ENCODE data around the gene WWP2. TPM values are rescaled to one million over a fixed set of nuclear protein-coding genes. Genes with fewer than 3 reads are reported as not detected.

Gene WWP2
- polyA plus RNA-seq, 1 donor from 2014 or later, result 11.9 TPM

DNA sequence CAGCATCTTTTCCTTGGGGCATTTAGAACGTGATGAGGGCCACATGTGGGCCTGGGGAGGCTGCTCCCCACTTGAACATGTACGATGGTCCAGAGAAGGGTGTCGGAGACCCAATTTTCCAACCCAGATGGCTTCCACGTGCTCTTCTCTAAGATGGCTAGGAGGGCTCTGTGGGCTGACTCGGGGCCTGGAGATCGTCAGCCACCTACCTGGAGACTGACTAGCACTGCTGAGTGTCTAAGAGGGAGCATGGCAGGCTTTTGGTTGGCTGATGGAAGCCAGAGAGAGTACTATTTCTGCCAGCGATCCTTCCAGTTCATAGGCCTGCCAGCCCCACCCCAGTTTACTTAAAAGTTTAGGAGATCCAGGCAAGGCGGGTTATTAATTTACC is 128.8 kb downstream of the WWP2 start:
- H3K9me2 ChIP-seq (ENCODE audit: insufficient read depth, low read length), result no peaks in the 10 kb centered on the region
- peak overlapping the region; percentile 89 for H3K27ac ChIP-seq (ENCODE audit: low read length)
- peak overlapping the region; percentile 63 for H3K9ac ChIP-seq (ENCODE audit: low read length)
- TF ChIP-seq POLR2AphosphoS5 (IDR thresholded peaks at IDR 0.05) (no peak), RAD21 (conservative IDR thresholded peaks at IDR 0.05) (no peak), MXI1 (conservative IDR thresholded peaks at IDR 0.05; ENCODE audit: poor library complexity, severe bottlenecking) (no peak), EZH2 (IDR thresholded peaks at IDR 0.05; ENCODE audit: borderline replicate concordance, insufficient read depth, low read length, poor library complexity, severe bottlenecking) (no peak), SMC3 (conservative IDR thresholded peaks at IDR 0.05; ENCODE audit: poor library complexity) (no peak)
- H3F3A ChIP-seq (ENCODE audit: insufficient read depth, low read length, poor library complexity, severe bottlenecking), result peaks cover 5% of the 10 kb centered on the region
- H3K79me2 ChIP-seq (replicated peaks; ENCODE audit: insufficient read depth, low read length), result no peaks in the 10 kb centered on the region
- H3K9me3 ChIP-seq (ENCODE audit: low read length), result no peaks in the 10 kb centered on the region
- H3K4me2 ChIP-seq (ENCODE audit: low read length), result no peak overlapping the region
- H3K36me3 ChIP-seq (ENCODE audit: insufficient read depth, low read length), result peaks cover 5% of the 10 kb centered on the region
- H4K20me1 ChIP-seq (ENCODE audit: insufficient read depth), result no peaks in the 10 kb centered on the region
- H2AFZ ChIP-seq (ENCODE audit: low read depth, low read length), result peak overlapping the region; percentile 49
- H3K27me3 ChIP-seq (ENCODE audit: insufficient read depth, low read depth, low read length), result no peaks in the 10 kb centered on the region
- peak overlapping the region; percentile 5 for H3K4me3 ChIP-seq (ENCODE audit: low read length)

DNA sequence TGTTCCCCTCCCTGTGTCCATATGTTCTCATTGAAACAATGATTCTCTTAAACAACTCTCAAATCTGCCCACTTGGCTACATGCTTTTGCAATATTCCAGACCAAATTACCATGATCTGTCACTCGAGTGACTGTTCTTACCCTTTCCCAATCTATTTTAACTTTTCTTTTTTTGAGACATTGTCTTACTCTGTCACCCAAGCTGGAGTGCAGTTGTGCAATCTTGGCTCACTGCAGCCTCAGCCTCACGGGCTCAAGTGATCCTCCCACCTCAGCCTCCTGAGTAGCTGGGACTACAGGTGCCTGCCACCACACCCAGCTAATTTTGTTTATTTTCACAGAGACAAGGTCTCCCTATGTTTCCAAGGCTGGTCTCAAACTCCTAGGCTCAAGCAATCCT is 130.2 kb downstream of the WWP2 start:
- H3K4me2 ChIP-seq (ENCODE audit: low read length), result no peak overlapping the region
- TF ChIP-seq, protein P1, sequence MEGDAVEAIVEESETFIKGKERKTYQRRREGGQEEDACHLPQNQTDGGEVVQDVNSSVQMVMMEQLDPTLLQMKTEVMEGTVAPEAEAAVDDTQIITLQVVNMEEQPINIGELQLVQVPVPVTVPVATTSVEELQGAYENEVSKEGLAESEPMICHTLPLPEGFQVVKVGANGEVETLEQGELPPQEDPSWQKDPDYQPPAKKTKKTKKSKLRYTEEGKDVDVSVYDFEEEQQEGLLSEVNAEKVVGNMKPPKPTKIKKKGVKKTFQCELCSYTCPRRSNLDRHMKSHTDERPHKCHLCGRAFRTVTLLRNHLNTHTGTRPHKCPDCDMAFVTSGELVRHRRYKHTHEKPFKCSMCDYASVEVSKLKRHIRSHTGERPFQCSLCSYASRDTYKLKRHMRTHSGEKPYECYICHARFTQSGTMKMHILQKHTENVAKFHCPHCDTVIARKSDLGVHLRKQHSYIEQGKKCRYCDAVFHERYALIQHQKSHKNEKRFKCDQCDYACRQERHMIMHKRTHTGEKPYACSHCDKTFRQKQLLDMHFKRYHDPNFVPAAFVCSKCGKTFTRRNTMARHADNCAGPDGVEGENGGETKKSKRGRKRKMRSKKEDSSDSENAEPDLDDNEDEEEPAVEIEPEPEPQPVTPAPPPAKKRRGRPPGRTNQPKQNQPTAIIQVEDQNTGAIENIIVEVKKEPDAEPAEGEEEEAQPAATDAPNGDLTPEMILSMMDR (IDR thresholded peaks at IDR 0.05; ENCODE audit: poor library complexity, severe bottlenecking), result no peak
- TF ChIP-seq, protein P2, sequence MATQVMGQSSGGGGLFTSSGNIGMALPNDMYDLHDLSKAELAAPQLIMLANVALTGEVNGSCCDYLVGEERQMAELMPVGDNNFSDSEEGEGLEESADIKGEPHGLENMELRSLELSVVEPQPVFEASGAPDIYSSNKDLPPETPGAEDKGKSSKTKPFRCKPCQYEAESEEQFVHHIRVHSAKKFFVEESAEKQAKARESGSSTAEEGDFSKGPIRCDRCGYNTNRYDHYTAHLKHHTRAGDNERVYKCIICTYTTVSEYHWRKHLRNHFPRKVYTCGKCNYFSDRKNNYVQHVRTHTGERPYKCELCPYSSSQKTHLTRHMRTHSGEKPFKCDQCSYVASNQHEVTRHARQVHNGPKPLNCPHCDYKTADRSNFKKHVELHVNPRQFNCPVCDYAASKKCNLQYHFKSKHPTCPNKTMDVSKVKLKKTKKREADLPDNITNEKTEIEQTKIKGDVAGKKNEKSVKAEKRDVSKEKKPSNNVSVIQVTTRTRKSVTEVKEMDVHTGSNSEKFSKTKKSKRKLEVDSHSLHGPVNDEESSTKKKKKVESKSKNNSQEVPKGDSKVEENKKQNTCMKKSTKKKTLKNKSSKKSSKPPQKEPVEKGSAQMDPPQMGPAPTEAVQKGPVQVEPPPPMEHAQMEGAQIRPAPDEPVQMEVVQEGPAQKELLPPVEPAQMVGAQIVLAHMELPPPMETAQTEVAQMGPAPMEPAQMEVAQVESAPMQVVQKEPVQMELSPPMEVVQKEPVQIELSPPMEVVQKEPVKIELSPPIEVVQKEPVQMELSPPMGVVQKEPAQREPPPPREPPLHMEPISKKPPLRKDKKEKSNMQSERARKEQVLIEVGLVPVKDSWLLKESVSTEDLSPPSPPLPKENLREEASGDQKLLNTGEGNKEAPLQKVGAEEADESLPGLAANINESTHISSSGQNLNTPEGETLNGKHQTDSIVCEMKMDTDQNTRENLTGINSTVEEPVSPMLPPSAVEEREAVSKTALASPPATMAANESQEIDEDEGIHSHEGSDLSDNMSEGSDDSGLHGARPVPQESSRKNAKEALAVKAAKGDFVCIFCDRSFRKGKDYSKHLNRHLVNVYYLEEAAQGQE (IDR thresholded peaks at IDR 0.05; ENCODE audit: borderline replicate concordance), result no peak
- TF ChIP-seq EP300 (conservative IDR thresholded peaks at IDR 0.05; ENCODE audit: poor library complexity, severe bottlenecking) (no peak), RAD21 (conservative IDR thresholded peaks at IDR 0.05) (no peak), SMC3 (conservative IDR thresholded peaks at IDR 0.05; ENCODE audit: poor library complexity) (no peak), TAF1 (IDR thresholded peaks at IDR 0.05; ENCODE audit: low read depth) (no peak), POLR2AphosphoS5 (IDR thresholded peaks at IDR 0.05) (no peak), EZH2 (IDR thresholded peaks at IDR 0.05; ENCODE audit: borderline replicate concordance, insufficient read depth, low read length, poor library complexity, severe bottlenecking) (no peak), MXI1 (conservative IDR thresholded peaks at IDR 0.05; ENCODE audit: poor library complexity, severe bottlenecking) (no peak)
- peaks cover 5% of the 10 kb centered on the region for H3F3A ChIP-seq (ENCODE audit: insufficient read depth, low read length, poor library complexity, severe bottlenecking)
- no peak overlapping the region for H3K27ac ChIP-seq (ENCODE audit: low read length)
- H4K20me1 ChIP-seq (ENCODE audit: insufficient read depth), result no peaks in the 10 kb centered on the region
- no peaks in the 10 kb centered on the region for H3K79me2 ChIP-seq (replicated peaks; ENCODE audit: insufficient read depth, low read length)
- H3K36me3 ChIP-seq (ENCODE audit: insufficient read depth, low read length), result peaks cover 5% of the 10 kb centered on the region
- no peaks in the 10 kb centered on the region for H3K9me2 ChIP-seq (ENCODE audit: insufficient read depth, low read length)
- no peaks in the 10 kb centered on the region for H3K27me3 ChIP-seq (ENCODE audit: insufficient read depth, low read depth, low read length)
- no peak overlapping the region for H3K9ac ChIP-seq (ENCODE audit: low read length)
- H2AFZ ChIP-seq (ENCODE audit: low read depth, low read length), result no peak overlapping the region
- H3K4me3 ChIP-seq (ENCODE audit: low read length), result no peak overlapping the region
- H3K9me3 ChIP-seq (ENCODE audit: low read length), result no peaks in the 10 kb centered on the region
